HEK293 (cell line): ENCODE measurements around the gene TMEM255B.

ENCODE experiments used
- CTCF ChIA-PET: fragments of 350-600 bp; formaldehyde crosslinking; extraction: SDS; loops from one replicate; lab custom pipeline; 2021; ENCODE audit warnings: antibody characterized with exemption; lab: Yijun Ruan, JAX
- POLR2A ChIA-PET: fragments of 300-600 bp; formaldehyde crosslinking; extraction: SDS; loops from one replicate; lab custom pipeline; 2020; ENCODE audit warnings: antibody characterized with exemption, inconsistent platforms; lab: Yijun Ruan, JAX
- H3K27ac ChIP-seq: fragments of 200-500 bp; sonication (Bioruptor generic); 2 replicates; pipeline ENCODE4 v1.5.1; 2014; ENCODE audit warnings: low read depth, low read length, control low read depth, inconsistent platforms; ENCODE audit errors: extremely low read depth
- H3K36me3 ChIP-seq, 2 experiments: fragments of 200-500 bp in 1 of 2; sonication (Bioruptor generic) in 1 of 2; 1 replicate in 1 of 2; 2 replicates in 1 of 2; pipeline ENCODE4 v1.5.1; 2014 to 2017; ENCODE audit warnings: inconsistent platforms in 2 of 2, low read length in 2 of 2; ENCODE audit not compliant: control insufficient read depth in 2 of 2, insufficient read depth in 1 of 2
- H3K4me1 ChIP-seq: fragments of 200-500 bp; sonication (Bioruptor generic); 2 replicates; pipeline ENCODE4 v1.5.1; 2014; ENCODE audit warnings: mild to moderate bottlenecking, low read length, inconsistent platforms; ENCODE audit not compliant: control insufficient read depth, insufficient read depth
- H3K4me3 ChIP-seq: 2 replicates; pipeline ENCODE4 v1.5.1; 2011; ENCODE audit warnings: low read depth, mild to moderate bottlenecking, control low read depth, low read length, moderate library complexity
- H3K9me3 ChIP-seq: fragments of 200-500 bp; sonication (Bioruptor generic); 2 replicates; pipeline ENCODE4 v1.5.1; 2014; ENCODE audit warnings: low read depth, low read length, inconsistent platforms; ENCODE audit not compliant: control insufficient read depth, insufficient read depth
- BCL11A ChIP-seq: fragments of 450-650 bp; formaldehyde crosslinking; IDR thresholded peaks from 2 replicates; pipeline ENCODE4 v1.5.1; 2016; ENCODE audit warnings: low read depth, missing biosample characterization, missing genetic modification characterization
- FEZF1 ChIP-seq: fragments of 450-650 bp; formaldehyde crosslinking; IDR thresholded peaks from 2 replicates; pipeline ENCODE4 v1.5.1; 2016; ENCODE audit warnings: missing biosample characterization, missing genetic modification characterization
- HOXC10 ChIP-seq: sonication (generic); formaldehyde crosslinking; IDR thresholded peaks from 2 replicates; pipeline ENCODE4 v1.8.1; 2023; ENCODE audit warnings: mild to moderate bottlenecking, missing genetic modification reagents
- MEIS1 ChIP-seq: sonication (generic); formaldehyde crosslinking; IDR thresholded peaks from 2 replicates; pipeline ENCODE4 v1.8.1; 2022; ENCODE audit warnings: missing genetic modification reagents, mild to moderate bottlenecking, borderline replicate concordance
- PRDM2 ChIP-seq: fragments of 450-650 bp; formaldehyde crosslinking; IDR thresholded peaks from 2 replicates; pipeline ENCODE4 v1.5.1; 2016; ENCODE audit warnings: missing biosample characterization, missing genetic modification characterization, borderline replicate concordance
- ZNF155 ChIP-seq: fragments of 450-650 bp; formaldehyde crosslinking; IDR thresholded peaks from 2 replicates; pipeline ENCODE4 v1.5.1; 2016; ENCODE audit warnings: missing biosample characterization, missing genetic modification characterization
- ZNF157 ChIP-seq: fragments of 450-650 bp; formaldehyde crosslinking; IDR thresholded peaks from 2 replicates; pipeline ENCODE4 v1.5.1; 2016; ENCODE audit warnings: missing biosample characterization, missing genetic modification characterization
- ZNF174 ChIP-seq: fragments of 450-650 bp; formaldehyde crosslinking; IDR thresholded peaks from 2 replicates; pipeline ENCODE4 v1.5.0; 2017; ENCODE audit warnings: missing biosample characterization, mild to moderate bottlenecking, missing genetic modification characterization
- ZNF202 ChIP-seq: fragments of 450-650 bp; formaldehyde crosslinking; IDR thresholded peaks from 2 replicates; pipeline ENCODE4 v1.5.1; 2016; ENCODE audit warnings: missing biosample characterization, missing genetic modification characterization, borderline replicate concordance
- ZNF341 ChIP-seq: fragments of 450-650 bp; formaldehyde crosslinking; IDR thresholded peaks from 2 replicates; pipeline ENCODE4; 2016; ENCODE audit warnings: low read depth, missing biosample characterization, missing genetic modification characterization
- ZNF521 ChIP-seq: fragments of 450-650 bp; formaldehyde crosslinking; IDR thresholded peaks from 2 replicates; pipeline ENCODE4 v1.5.1; 2017; ENCODE audit warnings: missing biosample characterization, mild to moderate bottlenecking, missing genetic modification characterization
- ZNF580 ChIP-seq: fragments of 450-650 bp; formaldehyde crosslinking; IDR thresholded peaks from 2 replicates; pipeline ENCODE4 v1.5.1; 2016; ENCODE audit warnings: missing biosample characterization, missing genetic modification characterization
- ZNF600 ChIP-seq: fragments of 450-650 bp; formaldehyde crosslinking; IDR thresholded peaks from 2 replicates; pipeline ENCODE4 v1.5.1; 2016; ENCODE audit warnings: missing biosample characterization, missing genetic modification characterization
- ZNF624 ChIP-seq: fragments of 450-650 bp; formaldehyde crosslinking; IDR thresholded peaks from 2 replicates; pipeline ENCODE4 v1.5.1; 2017; ENCODE audit warnings: missing biosample characterization, missing genetic modification characterization
- ZNF629 ChIP-seq: fragments of 450-650 bp; formaldehyde crosslinking; IDR thresholded peaks from 2 replicates; pipeline ENCODE4 v1.5.1; 2017; ENCODE audit warnings: missing biosample characterization, missing genetic modification characterization
- ZNF660 ChIP-seq: fragments of 450-650 bp; IDR thresholded peaks from 2 replicates; pipeline ENCODE4 v1.5.1; 2018; ENCODE audit warnings: missing biosample characterization, mild to moderate bottlenecking, missing genetic modification characterization
- TF ChIP-seq, protein P1 (sequence below): fragments of 450-650 bp; formaldehyde crosslinking; IDR thresholded peaks from 2 replicates; pipeline ENCODE4 v1.5.1; 2016; ENCODE audit warnings: missing biosample characterization, missing genetic modification characterization
- TF ChIP-seq, protein P2 (sequence below): fragments of 450-650 bp; formaldehyde crosslinking; IDR thresholded peaks from 2 replicates; pipeline ENCODE4 v1.5.1; 2017; ENCODE audit warnings: missing biosample characterization, missing genetic modification characterization
- TF ChIP-seq, protein P3 (sequence below): fragments of 450-650 bp; formaldehyde crosslinking; IDR thresholded peaks from 2 replicates; pipeline ENCODE4 v1.5.1; 2017; ENCODE audit warnings: missing biosample characterization, missing genetic modification characterization
- TF ChIP-seq, protein P4 (sequence below): fragments of 450-650 bp; formaldehyde crosslinking; IDR thresholded peaks from 2 replicates; pipeline ENCODE4 v1.5.1; 2017; ENCODE audit warnings: missing biosample characterization, missing genetic modification characterization

Gene TMEM255B

DNA sequence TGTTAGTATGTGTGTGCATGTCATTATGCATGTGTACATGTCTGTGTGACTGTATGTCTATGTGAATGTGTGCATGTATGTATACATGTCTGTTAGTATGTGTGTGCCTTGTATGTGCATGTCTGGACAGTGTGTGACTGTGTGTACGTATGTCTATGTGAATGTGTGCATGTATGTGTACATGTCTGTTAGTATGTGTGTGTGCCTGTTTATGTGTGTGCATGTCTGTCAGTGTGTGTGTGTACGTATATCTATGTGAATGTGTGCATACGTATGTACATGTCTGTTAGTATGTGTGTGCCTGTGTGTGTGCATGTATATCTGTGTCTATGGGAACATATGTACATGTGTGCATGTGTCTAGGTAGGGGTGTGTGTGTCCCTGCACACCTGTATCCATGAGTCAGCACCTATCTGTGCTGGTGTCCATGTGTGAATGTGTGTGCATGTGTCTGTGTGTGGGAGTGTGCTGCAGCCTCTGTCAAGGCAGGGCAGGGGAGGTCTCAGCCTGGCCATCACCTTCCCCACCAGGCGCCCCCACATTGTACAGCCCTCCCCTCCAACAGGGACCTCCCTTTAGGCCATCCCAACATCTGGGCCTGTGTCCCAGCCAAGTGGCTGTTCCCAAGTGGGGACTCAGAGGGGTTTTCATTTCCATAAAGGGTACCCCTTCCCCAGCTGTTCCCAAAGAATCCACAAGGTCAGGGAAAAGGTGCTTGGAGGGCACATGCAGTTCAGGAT, 100.5 kb downstream of the TMEM255B start:
- peaks cover 3% of the 10 kb centered on the region; the same call in 1 of the 2 replicates for H3K4me1 ChIP-seq
- H3K4me3 ChIP-seq, result no peak overlapping the region
- no peaks in the 10 kb centered on the region for H3K9me3 ChIP-seq
- ChIA-PET POLR2A (no interaction called here), CTCF (no interaction called here)
- H3K27ac ChIP-seq, result no peak overlapping the region
- peaks cover 0 to 16% of the 10 kb centered on the region in 2 experiments; a peak in 1 of 3 replicates for H3K36me3 ChIP-seq
- TF ChIP-seq, protein P1, sequence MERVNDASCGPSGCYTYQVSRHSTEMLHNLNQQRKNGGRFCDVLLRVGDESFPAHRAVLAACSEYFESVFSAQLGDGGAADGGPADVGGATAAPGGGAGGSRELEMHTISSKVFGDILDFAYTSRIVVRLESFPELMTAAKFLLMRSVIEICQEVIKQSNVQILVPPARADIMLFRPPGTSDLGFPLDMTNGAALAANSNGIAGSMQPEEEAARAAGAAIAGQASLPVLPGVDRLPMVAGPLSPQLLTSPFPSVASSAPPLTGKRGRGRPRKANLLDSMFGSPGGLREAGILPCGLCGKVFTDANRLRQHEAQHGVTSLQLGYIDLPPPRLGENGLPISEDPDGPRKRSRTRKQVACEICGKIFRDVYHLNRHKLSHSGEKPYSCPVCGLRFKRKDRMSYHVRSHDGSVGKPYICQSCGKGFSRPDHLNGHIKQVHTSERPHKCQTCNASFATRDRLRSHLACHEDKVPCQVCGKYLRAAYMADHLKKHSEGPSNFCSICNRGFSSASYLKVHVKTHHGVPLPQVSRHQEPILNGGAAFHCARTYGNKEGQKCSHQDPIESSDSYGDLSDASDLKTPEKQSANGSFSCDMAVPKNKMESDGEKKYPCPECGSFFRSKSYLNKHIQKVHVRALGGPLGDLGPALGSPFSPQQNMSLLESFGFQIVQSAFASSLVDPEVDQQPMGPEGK (tag by site-specific recombination), result no peak
- TF ChIP-seq ZNF157 (tag by site-specific recombination), result peak; percentile 79
- 0 out of 2 replicates have a peak, but pooled peaks have one; percentile 28 for TF ChIP-seq ZNF341 (tag by site-specific recombination)
- 0 out of 2 replicates have a peak, but pooled peaks have one; percentile 5 for TF ChIP-seq FEZF1 (tag by site-specific recombination)
- TF ChIP-seq, protein P2, sequence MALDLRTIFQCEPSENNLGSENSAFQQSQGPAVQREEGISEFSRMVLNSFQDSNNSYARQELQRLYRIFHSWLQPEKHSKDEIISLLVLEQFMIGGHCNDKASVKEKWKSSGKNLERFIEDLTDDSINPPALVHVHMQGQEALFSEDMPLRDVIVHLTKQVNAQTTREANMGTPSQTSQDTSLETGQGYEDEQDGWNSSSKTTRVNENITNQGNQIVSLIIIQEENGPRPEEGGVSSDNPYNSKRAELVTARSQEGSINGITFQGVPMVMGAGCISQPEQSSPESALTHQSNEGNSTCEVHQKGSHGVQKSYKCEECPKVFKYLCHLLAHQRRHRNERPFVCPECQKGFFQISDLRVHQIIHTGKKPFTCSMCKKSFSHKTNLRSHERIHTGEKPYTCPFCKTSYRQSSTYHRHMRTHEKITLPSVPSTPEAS (tag by site-specific recombination), result peak; percentile 94
- TF ChIP-seq BCL11A (tag by site-specific recombination), result no peak
- no peak for TF ChIP-seq ZNF629 (tag by site-specific recombination)

- Histone ChIP-seq H3K36me3 (peaks cover 0 to 16% of the 10 kb centered on the region in 2 experiments; a peak in 1 of 3 replicates), H3K9me3 (no peaks in the 10 kb centered on the region), H3K4me1 (peaks cover 3% of the 10 kb centered on the region; the same call in 1 of the 2 replicates), H3K27ac (no peak overlapping the region), H3K4me3 (no peak overlapping the region)
- CTCF ChIA-PET, result interaction anchor here (0.9 kb wide), 1 partner anchor 38 kb away, joined by 4 read pairs; no protein-coding TSS in a partner anchor
- POLR2A ChIA-PET, result no interaction called here
- TF ChIP-seq ZNF521 (tag by site-specific recombination) (no peak), HOXC10 (no peak), ZNF202 (tag by site-specific recombination) (no peak), ZNF174 (tag by site-specific recombination) (no peak), MEIS1 (CRISPR knock-in tag) (no peak), ZNF624 (no peak), ZNF155 (tag by site-specific recombination) (no peak), ZNF580 (tag by site-specific recombination) (no peak), ZNF660 (no peak), ZNF600 (tag by site-specific recombination) (no peak), PRDM2 (no peak)
- TF ChIP-seq, protein P3, sequence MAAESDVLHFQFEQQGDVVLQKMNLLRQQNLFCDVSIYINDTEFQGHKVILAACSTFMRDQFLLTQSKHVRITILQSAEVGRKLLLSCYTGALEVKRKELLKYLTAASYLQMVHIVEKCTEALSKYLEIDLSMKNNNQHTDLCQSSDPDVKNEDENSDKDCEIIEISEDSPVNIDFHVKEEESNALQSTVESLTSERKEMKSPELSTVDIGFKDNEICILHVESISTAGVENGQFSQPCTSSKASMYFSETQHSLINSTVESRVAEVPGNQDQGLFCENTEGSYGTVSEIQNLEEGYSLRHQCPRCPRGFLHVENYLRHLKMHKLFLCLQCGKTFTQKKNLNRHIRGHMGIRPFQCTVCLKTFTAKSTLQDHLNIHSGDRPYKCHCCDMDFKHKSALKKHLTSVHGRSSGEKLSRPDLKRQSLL (tag by site-specific recombination), result no peak
- TF ChIP-seq, protein P4, sequence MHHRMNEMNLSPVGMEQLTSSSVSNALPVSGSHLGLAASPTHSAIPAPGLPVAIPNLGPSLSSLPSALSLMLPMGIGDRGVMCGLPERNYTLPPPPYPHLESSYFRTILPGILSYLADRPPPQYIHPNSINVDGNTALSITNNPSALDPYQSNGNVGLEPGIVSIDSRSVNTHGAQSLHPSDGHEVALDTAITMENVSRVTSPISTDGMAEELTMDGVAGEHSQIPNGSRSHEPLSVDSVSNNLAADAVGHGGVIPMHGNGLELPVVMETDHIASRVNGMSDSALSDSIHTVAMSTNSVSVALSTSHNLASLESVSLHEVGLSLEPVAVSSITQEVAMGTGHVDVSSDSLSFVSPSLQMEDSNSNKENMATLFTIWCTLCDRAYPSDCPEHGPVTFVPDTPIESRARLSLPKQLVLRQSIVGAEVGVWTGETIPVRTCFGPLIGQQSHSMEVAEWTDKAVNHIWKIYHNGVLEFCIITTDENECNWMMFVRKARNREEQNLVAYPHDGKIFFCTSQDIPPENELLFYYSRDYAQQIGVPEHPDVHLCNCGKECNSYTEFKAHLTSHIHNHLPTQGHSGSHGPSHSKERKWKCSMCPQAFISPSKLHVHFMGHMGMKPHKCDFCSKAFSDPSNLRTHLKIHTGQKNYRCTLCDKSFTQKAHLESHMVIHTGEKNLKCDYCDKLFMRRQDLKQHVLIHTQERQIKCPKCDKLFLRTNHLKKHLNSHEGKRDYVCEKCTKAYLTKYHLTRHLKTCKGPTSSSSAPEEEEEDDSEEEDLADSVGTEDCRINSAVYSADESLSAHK (tag by site-specific recombination), result no peak
Observed at GRCh38 chr13:113860051-113860664, 101.1 kb downstream of the TMEM255B start.
